Measurements from ENCODE around the gene KRTAP5-10.
"Not testable (repeated sequence)": the region's sequence is repeated elsewhere in the genome, so short reads cannot be mapped to it uniquely, and the experiment has no call there.

KRTAP5-10 gene

GRCh38 chr11:71604798-71605488 lies 39.6 kb downstream of the KRTAP5-10 start:
- DNase-seq (ENCODE audit: low read depth); H3K4me3 ChIP-seq (ENCODE audit: low read depth, low read length): not testable (repeated sequence)
- TF ChIP-seq CTCF (IDR thresholded peaks at IDR 0.05; ENCODE audit: low read depth, low read length, missing control alignments), result peak; percentile 33

GRCh38 chr11:71606853-71607519 lies 41.6 kb downstream of the KRTAP5-10 start:
- H3K4me3 ChIP-seq (ENCODE audit: low read depth, low read length); DNase-seq (ENCODE audit: low read depth): not testable (repeated sequence)

GRCh38 chr11:71607520-71608216 lies 42.3 kb downstream of the KRTAP5-10 start:
- not testable (repeated sequence) for H3K4me3 ChIP-seq (ENCODE audit: low read depth, low read length); DNase-seq (ENCODE audit: low read depth)

- not testable (repeated sequence) for DNase-seq (ENCODE audit: low read depth); H3K4me3 ChIP-seq (ENCODE audit: low read depth, low read length)
Measured at GRCh38 chr11:71608272-71608671, 42.9 kb downstream of the KRTAP5-10 start.

- DNase-seq (ENCODE audit: low read depth); H3K4me3 ChIP-seq (ENCODE audit: low read depth, low read length): not testable (repeated sequence)
Measured at GRCh38 chr11:71611218-71611910, 46.0 kb downstream of the KRTAP5-10 start.

- not testable (repeated sequence) for DNase-seq (ENCODE audit: low read depth); H3K4me3 ChIP-seq (ENCODE audit: low read depth, low read length)
Measured at GRCh38 chr11:71613931-71614330, 48.6 kb downstream of the KRTAP5-10 start.

- H3K4me3 ChIP-seq (ENCODE audit: low read depth, low read length); DNase-seq (ENCODE audit: low read depth): not testable (repeated sequence)
Measured at GRCh38 chr11:71614366-71614917, 49.1 kb downstream of the KRTAP5-10 start.

GRCh38 chr11:71615003-71615402 lies 49.6 kb downstream of the KRTAP5-10 start:
- not testable (repeated sequence) for H3K4me3 ChIP-seq (ENCODE audit: low read depth, low read length); DNase-seq (ENCODE audit: low read depth)
